ENCODE measurements around the gene HSPA4.

Gene HSPA4

DNA sequence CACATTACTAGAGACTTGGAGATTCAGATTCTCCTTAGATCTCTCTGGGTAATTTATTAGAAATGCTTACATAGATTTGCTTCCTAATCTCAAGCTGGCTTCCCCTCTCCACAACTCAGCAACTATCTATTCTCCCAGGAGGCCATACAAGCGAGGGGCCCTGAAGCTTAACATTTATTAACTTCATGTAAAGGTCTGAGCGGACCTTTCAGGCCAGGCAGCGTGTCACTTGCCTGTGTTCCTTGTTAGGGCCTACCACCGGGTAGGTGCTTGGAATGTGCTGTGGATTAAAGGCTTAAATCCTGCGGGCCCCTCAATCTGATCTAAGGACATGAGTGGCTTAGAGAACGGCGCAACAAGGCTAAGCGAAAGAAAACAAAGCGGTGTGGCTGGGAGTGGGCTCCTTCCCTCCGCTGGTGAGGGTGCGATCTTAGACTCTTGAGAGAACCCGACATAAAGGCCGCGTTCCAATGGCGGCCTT lies 712 bp upstream of the HSPA4 start:
- H3K4me3 ChIP-seq (ENCODE audit: control insufficient read depth, low read depth, low read length) = peak overlapping the region; percentile 98
- DNase-seq (ENCODE audit: low read depth) = no peak
- TF ChIP-seq, protein P1, sequence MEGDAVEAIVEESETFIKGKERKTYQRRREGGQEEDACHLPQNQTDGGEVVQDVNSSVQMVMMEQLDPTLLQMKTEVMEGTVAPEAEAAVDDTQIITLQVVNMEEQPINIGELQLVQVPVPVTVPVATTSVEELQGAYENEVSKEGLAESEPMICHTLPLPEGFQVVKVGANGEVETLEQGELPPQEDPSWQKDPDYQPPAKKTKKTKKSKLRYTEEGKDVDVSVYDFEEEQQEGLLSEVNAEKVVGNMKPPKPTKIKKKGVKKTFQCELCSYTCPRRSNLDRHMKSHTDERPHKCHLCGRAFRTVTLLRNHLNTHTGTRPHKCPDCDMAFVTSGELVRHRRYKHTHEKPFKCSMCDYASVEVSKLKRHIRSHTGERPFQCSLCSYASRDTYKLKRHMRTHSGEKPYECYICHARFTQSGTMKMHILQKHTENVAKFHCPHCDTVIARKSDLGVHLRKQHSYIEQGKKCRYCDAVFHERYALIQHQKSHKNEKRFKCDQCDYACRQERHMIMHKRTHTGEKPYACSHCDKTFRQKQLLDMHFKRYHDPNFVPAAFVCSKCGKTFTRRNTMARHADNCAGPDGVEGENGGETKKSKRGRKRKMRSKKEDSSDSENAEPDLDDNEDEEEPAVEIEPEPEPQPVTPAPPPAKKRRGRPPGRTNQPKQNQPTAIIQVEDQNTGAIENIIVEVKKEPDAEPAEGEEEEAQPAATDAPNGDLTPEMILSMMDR (IDR thresholded peaks at IDR 0.05; ENCODE audit: control insufficient read depth, insufficient read depth, low read depth, low read length, missing control alignments) = no peak

DNA sequence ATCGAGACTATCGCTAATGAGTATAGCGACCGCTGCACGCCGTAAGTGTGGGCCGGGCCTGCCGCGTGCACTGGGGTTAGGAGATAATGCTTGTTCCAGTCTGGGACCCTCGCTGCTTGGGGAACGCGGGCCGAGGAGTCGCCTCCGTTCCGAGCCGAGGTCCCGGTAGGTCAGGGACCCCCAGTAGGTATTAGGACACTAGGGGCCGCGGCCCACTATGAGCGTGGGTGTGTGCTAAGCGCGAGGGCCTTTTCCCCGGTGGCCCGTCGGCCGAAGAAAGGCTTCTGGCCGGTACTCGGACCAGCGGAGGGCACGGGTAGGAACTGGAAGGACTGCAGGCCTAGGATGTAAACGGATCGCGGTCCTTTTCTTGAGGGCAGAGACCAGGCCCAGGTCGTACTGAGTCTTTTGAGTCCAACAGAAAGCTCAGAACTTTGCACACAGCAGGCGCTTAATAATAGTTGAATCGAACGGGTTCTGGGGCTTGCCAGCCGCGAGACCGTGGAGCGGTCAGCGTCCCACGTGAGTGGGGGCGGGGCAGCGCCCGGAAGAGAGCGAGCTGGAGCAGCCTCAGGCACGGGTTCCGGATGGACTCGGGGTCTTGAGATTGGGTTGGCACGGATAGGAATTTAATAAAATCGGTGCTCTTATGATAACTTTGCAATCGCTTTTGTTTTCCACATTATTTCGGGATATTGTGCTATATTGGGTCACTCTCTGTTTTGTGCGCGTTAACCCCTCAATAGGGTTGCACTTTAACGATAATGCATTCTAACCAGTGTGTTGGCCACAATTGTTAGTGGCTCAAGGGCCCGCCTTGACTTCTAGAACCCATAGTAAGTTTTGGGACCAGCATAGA lies 733 bp downstream of the HSPA4 start:
- peak overlapping the region; percentile 98 for H3K4me3 ChIP-seq (ENCODE audit: control insufficient read depth, low read depth, low read length)
- DNase-seq (ENCODE audit: low read depth) = no peak
- TF ChIP-seq, protein P1 (IDR thresholded peaks at IDR 0.05; ENCODE audit: control insufficient read depth, insufficient read depth, low read depth, low read length, missing control alignments) = no peak

DNA sequence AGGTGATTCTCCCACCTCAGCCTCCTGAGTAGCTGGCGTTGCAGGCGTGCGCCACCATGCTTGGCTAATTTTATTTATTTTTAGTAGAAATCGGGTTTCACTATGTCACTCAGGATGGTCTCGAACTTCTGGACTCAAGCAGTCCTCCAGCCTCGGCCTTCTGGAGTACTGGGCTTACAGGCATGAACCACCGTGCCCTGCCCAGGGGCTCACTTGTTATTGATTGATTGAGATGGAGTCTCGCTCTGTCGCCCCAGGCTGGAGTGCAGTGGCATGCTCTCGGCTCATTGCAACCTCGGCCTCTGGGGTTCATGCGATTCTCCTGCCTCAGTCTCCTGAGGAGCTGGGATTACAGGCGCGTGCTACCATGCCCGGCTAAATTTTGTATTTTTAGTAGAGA lies 1.6 kb downstream of the HSPA4 start:
- TF ChIP-seq, protein P1 (IDR thresholded peaks at IDR 0.05; ENCODE audit: control insufficient read depth, insufficient read depth, low read depth, low read length, missing control alignments) = no peak
- DNase-seq (ENCODE audit: low read depth) = no peak
- peak overlapping the region; percentile 98 for H3K4me3 ChIP-seq (ENCODE audit: control insufficient read depth, low read depth, low read length)

DNA sequence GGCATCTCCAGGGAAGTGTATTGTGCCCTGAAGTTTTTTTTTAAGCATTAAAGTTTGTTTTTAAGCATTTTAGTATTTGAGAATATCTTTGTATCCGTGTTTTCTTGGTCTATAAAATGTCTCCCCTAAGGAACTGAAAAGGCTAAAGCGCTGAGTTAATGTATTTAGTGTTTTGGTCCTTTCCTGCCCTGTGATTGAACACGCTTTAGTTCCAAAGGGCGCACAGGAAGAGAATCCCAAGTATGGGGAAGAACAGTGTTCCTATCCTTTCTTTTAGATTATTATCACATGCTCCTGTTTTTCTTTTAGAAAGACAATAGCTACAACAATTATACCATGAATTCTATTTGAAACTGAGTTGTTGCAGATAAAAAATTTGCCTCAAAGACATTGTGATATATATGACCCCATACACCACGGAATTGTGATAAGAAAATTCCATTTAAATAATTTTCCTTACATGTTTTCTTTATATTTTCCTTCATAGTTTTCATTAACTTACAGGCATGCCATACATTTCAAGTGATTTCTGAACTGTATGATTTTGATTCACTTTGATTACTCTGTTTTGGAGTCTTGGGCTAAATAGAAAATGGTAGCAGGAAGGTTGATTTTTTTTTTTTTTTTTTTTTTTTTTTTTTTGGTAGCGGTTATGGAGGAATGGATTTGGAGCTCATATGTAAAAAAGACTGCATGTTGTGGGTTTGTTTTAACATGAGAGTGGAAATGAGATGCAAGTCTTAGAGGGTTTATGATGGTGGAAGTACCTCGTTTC lies 3.1 kb downstream of the HSPA4 start:
- TF ChIP-seq, protein P1 (IDR thresholded peaks at IDR 0.05; ENCODE audit: control insufficient read depth, insufficient read depth, low read depth, low read length, missing control alignments) = no peak
- no peak for DNase-seq (ENCODE audit: low read depth)

DNA sequence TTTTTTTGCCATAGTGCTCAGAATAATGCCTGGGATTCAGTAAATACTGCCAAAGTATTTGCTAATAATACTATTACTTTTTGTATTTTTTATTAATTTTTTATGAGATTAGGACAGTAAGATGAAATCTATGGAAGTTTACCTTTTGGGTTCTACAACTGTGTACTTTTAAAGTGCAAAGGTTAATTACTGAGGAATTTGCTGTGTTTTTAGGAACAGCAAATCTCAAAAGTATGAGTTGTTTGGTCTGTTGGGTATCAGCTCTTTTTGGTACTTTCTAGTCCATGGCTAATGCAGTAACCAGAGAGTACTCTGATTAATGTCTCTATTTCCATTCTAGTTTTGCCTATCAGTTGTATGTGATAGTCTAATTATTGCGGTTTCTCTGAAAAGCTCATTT lies 5.1 kb downstream of the HSPA4 start:
- DNase-seq (ENCODE audit: low read depth) = no peak
- H3K4me3 ChIP-seq (ENCODE audit: control insufficient read depth, low read depth, low read length) = no peak overlapping the region
- TF ChIP-seq, protein P1 (IDR thresholded peaks at IDR 0.05; ENCODE audit: control insufficient read depth, insufficient read depth, low read depth, low read length, missing control alignments) = no peak

More for the DNA sequence above, 3.1 kb downstream of the HSPA4 start:
- no peak overlapping the region for H3K4me3 ChIP-seq (ENCODE audit: control insufficient read depth, low read depth, low read length)

DNA sequence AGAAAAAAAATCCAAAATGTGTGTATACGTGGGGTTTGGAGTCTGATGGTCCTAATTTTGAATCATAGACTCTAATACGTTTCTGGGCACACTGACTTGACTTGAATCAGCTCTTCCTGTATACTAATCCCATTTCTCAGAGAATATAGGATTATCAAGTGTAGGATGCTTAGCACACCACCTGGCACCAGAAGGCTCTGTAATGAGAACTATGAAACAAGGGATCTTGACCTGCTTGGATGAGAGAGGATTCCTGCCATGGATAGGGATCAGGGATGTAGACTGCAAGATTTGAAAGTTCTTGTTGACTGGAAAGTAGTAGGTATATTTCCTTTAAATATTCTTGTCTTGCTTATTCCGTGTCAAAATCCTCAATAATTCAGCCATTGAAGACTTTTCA lies 7.8 kb downstream of the HSPA4 start:
- no peak overlapping the region for H3K4me3 ChIP-seq (ENCODE audit: control insufficient read depth, low read depth, low read length)
- DNase-seq (ENCODE audit: low read depth) = no peak
- TF ChIP-seq, protein P1 (IDR thresholded peaks at IDR 0.05; ENCODE audit: control insufficient read depth, insufficient read depth, low read depth, low read length, missing control alignments) = no peak
